BJ (cell line): ENCODE measurements around the gene SOWAHA. TPM values are rescaled to one million over a fixed set of nuclear protein-coding genes. Genes with fewer than 3 reads are reported as not detected.

ENCODE experiments used
- CTCF ChIA-PET: fragments of 350-600 bp; formaldehyde crosslinking; extraction: SDS; loops from one replicate; lab custom pipeline; 2021; ENCODE audit warnings: antibody characterized with exemption, inconsistent platforms; lab: Yijun Ruan, JAX
- POLR2A ChIA-PET: fragments of 300-600 bp; sonication (Branson Sonifier 250); formaldehyde crosslinking; extraction: SDS; loops from one replicate; lab custom pipeline; 2021; ENCODE audit warnings: antibody characterized with exemption; lab: Charles Lee
- DNase-seq: peaks from one replicate; pipeline ENCODE4 v3.0.0-alpha.2; 2011; ENCODE audit warnings: low read depth
- H3K27me3 ChIP-seq: 2 replicates; pipeline ENCODE4 v1.6.0; 2011; ENCODE audit warnings: low read length; ENCODE audit not compliant: control insufficient read depth, insufficient read depth
- H3K36me3 ChIP-seq: 2 replicates; pipeline ENCODE4 v1.5.1; 2011; ENCODE audit warnings: low read length; ENCODE audit not compliant: control insufficient read depth, insufficient read depth
- H3K4me3 ChIP-seq: 2 replicates; pipeline ENCODE4 v1.5.1; 2011; ENCODE audit warnings: low read depth, mild to moderate bottlenecking, control low read depth, low read length
- polyA plus RNA-seq: library from polyadenylated mRNA; depleted of rRNA; stranded (reverse); fragments of >200 nt; gene quantifications from 2 replicates; pipeline ENCODE4 v1.2.3, GENCODE V29; 2011
- TF ChIP-seq, protein P1 (sequence below): IDR thresholded peaks from 2 replicates; pipeline ENCODE4 v1.5.1; 2011; ENCODE audit warnings: low read depth, mild to moderate bottlenecking, control low read depth, inconsistent platforms, low read length, moderate library complexity; ENCODE audit not compliant: insufficient read depth

SOWAHA gene
- polyA plus RNA-seq, 1 experiment = not detected

DNA sequence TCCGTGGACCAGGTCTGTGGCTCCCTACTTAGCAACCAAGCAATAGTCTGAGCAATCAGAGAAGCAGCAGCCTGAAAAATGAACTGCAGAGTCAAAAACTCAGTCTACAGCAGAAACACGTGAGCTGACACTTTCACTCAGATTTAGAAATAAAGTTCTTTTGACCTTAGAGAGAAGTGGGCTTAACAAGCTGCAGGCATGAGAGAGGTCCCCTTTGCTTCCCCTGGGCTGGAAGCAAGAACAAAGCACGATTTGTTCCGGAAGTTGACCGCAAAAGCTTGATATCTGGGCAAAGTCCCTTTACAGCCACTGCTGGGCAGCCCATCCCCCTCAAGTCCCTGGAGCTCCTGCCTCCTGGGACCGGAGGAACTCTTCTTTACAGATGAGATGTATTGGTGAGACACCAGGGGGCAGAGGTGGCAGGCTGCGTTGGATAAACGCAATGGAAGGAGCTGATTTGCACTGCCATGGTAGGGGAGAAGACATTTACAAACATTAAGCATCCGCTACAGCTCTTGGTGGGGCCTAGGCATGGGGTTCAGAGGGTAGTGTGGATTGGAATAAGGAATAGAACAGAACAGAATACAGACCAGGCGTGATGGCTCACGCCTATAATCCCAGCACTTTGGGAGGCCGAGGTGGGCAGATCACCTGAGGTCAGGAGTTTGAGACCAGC lies 5.8 kb upstream of the SOWAHA start:
- peaks cover 16% of the 10 kb centered on the region for H3K27me3 ChIP-seq
- ChIA-PET POLR2A (no interaction called here), CTCF (interaction anchor here (1.0 to 4.9 kb wide), 3 partner anchors 10 to 17 kb away, joined by 4 to 23 read pairs (median 16); no protein-coding TSS in a partner anchor)
- DNase-seq = no peak
- H3K36me3 ChIP-seq = no peaks in the 10 kb centered on the region
- H3K4me3 ChIP-seq = no peak overlapping the region
- TF ChIP-seq, protein P1, sequence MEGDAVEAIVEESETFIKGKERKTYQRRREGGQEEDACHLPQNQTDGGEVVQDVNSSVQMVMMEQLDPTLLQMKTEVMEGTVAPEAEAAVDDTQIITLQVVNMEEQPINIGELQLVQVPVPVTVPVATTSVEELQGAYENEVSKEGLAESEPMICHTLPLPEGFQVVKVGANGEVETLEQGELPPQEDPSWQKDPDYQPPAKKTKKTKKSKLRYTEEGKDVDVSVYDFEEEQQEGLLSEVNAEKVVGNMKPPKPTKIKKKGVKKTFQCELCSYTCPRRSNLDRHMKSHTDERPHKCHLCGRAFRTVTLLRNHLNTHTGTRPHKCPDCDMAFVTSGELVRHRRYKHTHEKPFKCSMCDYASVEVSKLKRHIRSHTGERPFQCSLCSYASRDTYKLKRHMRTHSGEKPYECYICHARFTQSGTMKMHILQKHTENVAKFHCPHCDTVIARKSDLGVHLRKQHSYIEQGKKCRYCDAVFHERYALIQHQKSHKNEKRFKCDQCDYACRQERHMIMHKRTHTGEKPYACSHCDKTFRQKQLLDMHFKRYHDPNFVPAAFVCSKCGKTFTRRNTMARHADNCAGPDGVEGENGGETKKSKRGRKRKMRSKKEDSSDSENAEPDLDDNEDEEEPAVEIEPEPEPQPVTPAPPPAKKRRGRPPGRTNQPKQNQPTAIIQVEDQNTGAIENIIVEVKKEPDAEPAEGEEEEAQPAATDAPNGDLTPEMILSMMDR = peak; percentile 16; the same call in 1 of the 2 replicates

DNA sequence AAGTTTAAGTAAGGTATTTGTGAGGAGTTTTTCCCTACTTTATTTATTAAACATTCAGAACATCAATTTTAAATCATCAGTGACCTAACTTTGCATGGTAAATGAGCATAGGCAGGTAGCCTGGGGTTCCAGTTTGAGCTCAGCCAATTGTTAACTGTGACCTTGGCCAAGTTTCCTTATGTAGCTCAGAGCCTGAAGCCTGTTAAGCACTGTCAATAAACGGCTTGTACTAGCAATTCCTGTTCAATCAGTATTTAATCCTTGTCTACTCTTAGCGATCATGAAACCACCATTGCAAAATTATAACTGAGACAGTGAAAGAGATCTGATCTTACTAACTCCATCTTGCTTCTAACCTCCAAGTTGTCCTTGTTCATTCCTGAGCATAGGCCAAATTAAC lies 4.7 kb upstream of the SOWAHA start:
- TF ChIP-seq, protein P1 = no peak
- CTCF ChIA-PET = interaction anchor here (2.6 to 4.9 kb wide), 2 partner anchors 11 to 12 kb away, joined by 16 to 23 read pairs; no protein-coding TSS in a partner anchor
- POLR2A ChIA-PET = no interaction called here
- no peak for DNase-seq
- H3K27me3 ChIP-seq = peaks cover 16% of the 10 kb centered on the region
- no peak overlapping the region for H3K4me3 ChIP-seq
- no peaks in the 10 kb centered on the region for H3K36me3 ChIP-seq

DNA sequence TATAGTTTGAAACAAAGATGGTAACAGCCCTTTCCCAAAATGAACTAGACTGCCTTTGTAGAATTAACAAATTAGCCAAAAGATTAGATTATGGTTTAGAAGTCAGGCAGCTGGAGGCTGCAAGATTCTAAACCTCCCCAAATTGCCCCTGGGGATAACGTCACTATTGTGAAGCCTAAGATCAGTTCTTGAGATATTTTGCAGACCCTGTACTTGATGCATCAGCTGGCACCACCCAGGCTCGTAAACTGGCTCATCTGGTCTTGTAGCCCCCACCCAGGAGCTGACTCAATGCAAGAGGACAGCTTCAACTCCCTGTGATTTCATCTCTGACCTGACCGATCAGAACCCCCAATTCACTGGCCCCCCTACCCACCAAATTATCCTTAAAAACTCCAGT lies 4.2 kb upstream of the SOWAHA start:
- H3K4me3 ChIP-seq = no peak overlapping the region
- CTCF ChIA-PET = interaction anchor here (0.7 to 4.9 kb wide), 3 partner anchors 12 to 422 kb away, joined by 4 to 23 read pairs (median 16); no protein-coding TSS in a partner anchor
- H3K27me3 ChIP-seq = peaks cover 17% of the 10 kb centered on the region
- TF ChIP-seq, protein P1 = no peak
- no peaks in the 10 kb centered on the region for H3K36me3 ChIP-seq
- no peak for DNase-seq
- POLR2A ChIA-PET = no interaction called here

DNA sequence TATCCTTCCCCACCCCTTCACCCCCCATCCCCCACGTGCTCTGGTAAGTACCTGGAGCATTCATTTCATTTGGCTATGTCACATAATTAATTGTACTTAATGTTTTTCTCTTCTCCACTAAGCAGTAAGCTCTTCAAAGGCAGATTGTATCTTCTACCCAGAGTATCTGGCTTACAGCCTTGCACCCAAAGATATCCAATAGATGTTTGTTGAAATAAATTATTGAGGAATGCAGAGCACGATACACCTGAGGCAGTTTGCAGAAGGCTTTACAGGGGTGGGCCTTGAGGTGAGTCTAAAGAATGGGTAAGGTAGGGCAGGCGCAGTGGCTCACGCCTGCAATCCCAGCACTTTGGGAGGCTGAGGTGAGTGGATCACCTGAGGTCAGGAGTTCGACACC lies 2.5 kb upstream of the SOWAHA start:
- Histone ChIP-seq H3K4me3 (no peak overlapping the region), H3K27me3 (peaks cover 18% of the 10 kb centered on the region), H3K36me3 (no peaks in the 10 kb centered on the region)
- TF ChIP-seq, protein P1 = no peak
- DNase-seq = no peak
- CTCF ChIA-PET = no interaction called here
- POLR2A ChIA-PET = no interaction called here

DNA sequence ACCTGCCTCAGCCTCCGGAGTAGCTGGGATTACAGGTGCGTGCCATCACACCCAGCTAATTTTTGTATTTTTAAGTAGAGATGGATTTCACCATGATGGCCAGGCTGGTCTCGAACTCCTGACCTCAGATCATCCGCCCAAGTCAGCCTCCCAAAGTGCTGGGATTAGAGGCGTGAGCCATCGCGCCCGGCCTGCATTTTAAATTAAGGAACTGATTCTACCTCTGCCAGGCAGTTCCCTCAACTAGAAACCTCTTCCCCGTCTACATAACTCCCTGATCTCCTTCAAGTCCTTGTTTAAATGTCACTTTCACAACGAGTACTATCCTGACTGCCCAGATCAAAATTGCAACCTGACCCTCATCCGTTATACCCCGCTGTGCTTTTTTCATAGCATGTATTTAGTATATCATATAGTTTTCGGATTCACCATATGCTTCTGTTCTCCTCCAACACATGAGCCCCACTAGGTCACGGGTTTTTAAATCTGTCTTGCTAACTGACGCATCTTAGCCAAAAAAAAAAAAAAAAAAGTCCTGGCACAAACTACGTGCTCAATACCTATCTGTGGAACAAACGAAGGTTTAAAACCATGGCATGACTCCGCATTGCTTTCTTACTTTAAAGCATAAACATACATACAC lies 858 bp upstream of the SOWAHA start:
- ChIA-PET POLR2A (no interaction called here), CTCF (interaction anchor here (1.7 kb wide), 1 partner anchor 286 kb away, joined by 3 read pairs; no protein-coding TSS in a partner anchor)
- TF ChIP-seq, protein P1 = no peak
- Histone ChIP-seq H3K27me3 (peaks cover 18% of the 10 kb centered on the region), H3K4me3 (no peak overlapping the region), H3K36me3 (no peaks in the 10 kb centered on the region)
- DNase-seq = no peak
